PC-3 (cell line): Measurements from ENCODE around the gene SYNGR2. TPM values are rescaled to one million over a fixed set of nuclear protein-coding genes. Genes with fewer than 3 reads are reported as not detected.

Source experiments
- ATAC-seq: fragments of 200-7000 bp; cut with Tn5 transposase; 2 replicates; pipeline ENCODE4 v1.9.1; 2020; ENCODE audit warnings: mild to moderate bottlenecking, moderate library complexity
- BruUV-seq: library from RNA; stranded (reverse); fragments of 400-500 nt; replicated peaks from 2 replicates; lab custom pipeline; 2021; lab: Mats Ljungman, UMichigan
- CTCF ChIA-PET: fragments of 300-600 bp; sonication (Branson Sonifier 250); formaldehyde crosslinking; loops from one replicate; lab custom pipeline; 2022; ENCODE audit warnings: antibody characterized with exemption; lab: Charles Lee
- POLR2A ChIA-PET: fragments of 300-600 bp; sonication (Branson Sonifier 250); formaldehyde crosslinking; loops from one replicate; lab custom pipeline; 2022; ENCODE audit warnings: antibody characterized with exemption; ENCODE audit not compliant: unreplicated experiment; lab: Charles Lee
- DNase-seq: peaks from one replicate; pipeline ENCODE4 v3.0.0-alpha.2; 2015
- H2AFZ ChIP-seq: fragments of 300-600 bp; sonication (generic); 2 replicates; pipeline ENCODE4 v1.6.0; 2016; ENCODE audit warnings: antibody characterized with exemption, low read length
- H3F3A ChIP-seq: fragments of 300-600 bp; sonication (generic); one replicate; pipeline ENCODE4 v1.6.0; 2017; ENCODE audit warnings: antibody characterized with exemption, low read length, control low read depth, mild to moderate bottlenecking; ENCODE audit not compliant: unreplicated experiment
- H3K27ac ChIP-seq: fragments of 300-600 bp; sonication (generic); 2 replicates; pipeline ENCODE4 v1.5.1; 2016; ENCODE audit warnings: mild to moderate bottlenecking, low read length
- H3K27me3 ChIP-seq: fragments of 300-600 bp; sonication (generic); 2 replicates; pipeline ENCODE4 v1.6.1; 2016; ENCODE audit warnings: low read length, mixed read lengths
- H3K36me3 ChIP-seq: fragments of 300-600 bp; sonication (generic); 2 replicates; pipeline ENCODE4 v1.6.1; 2016; ENCODE audit warnings: low read depth, mixed run types, low read length, mixed read lengths
- H3K4me1 ChIP-seq: fragments of 300-600 bp; sonication (generic); 2 replicates; pipeline ENCODE4 v1.5.1; 2016; ENCODE audit warnings: low read length; ENCODE audit not compliant: insufficient read depth
- H3K4me2 ChIP-seq: fragments of 300-600 bp; sonication (generic); 2 replicates; pipeline ENCODE4 v1.6.0; 2016; ENCODE audit warnings: low read length
- H3K4me3 ChIP-seq: fragments of 300-600 bp; sonication (generic); 2 replicates; pipeline ENCODE4 v1.5.1; 2016; ENCODE audit warnings: mild to moderate bottlenecking, low read length, mixed read lengths
- H3K79me2 ChIP-seq: fragments of 300-600 bp; sonication (generic); 2 replicates; pipeline ENCODE4 v1.6.1; 2017; ENCODE audit warnings: low read length, mixed read lengths
- H3K9ac ChIP-seq: fragments of 300-600 bp; sonication (generic); 2 replicates; pipeline ENCODE4 v1.6.0; 2016; ENCODE audit warnings: mild to moderate bottlenecking, low read length
- H3K9me2 ChIP-seq: fragments of 300-600 bp; sonication (generic); replicated peaks from 2 replicates; pipeline ENCODE4 v1.6.1; 2016; ENCODE audit warnings: mixed run types, low read length, mixed read lengths
- H3K9me3 ChIP-seq: fragments of 300-600 bp; sonication (generic); 2 replicates; pipeline ENCODE4 v1.6.1; 2016; ENCODE audit warnings: low read length, mixed read lengths
- H4K20me1 ChIP-seq: fragments of 300-600 bp; sonication (generic); 2 replicates; pipeline ENCODE4 v1.6.1; 2016; ENCODE audit warnings: low read length, mixed read lengths
- CTCF ChIP-seq: fragments of 300-600 bp; sonication (generic); conservative IDR thresholded peaks from 2 replicates; pipeline ENCODE4 v1.5.1; 2017; ENCODE audit warnings: antibody characterized with exemption, low read depth, mild to moderate bottlenecking, low read length
- EZH2 ChIP-seq: fragments of 300-600 bp; sonication (generic); IDR thresholded peaks from one replicate; pipeline ENCODE4 v1.6.1; 2017; ENCODE audit warnings: antibody characterized with exemption, mild to moderate bottlenecking, low read length; ENCODE audit not compliant: unreplicated experiment
- EZH2phosphoT487 ChIP-seq: fragments of 300-600 bp; sonication (generic); IDR thresholded peaks from 2 replicates; pipeline ENCODE4 v1.6.1; 2018; ENCODE audit warnings: mild to moderate bottlenecking, antibody characterized with exemption, low read length, borderline replicate concordance
- intact Hi-C: fragments of 100-400 bp; cut with micrococcal nuclease; formaldehyde crosslinking; loops from 2 replicates; pipeline ENCODE4 v1.9.0; 2023
- total RNA-seq: library from RNA; depleted of rRNA; stranded (reverse); fragments of >200 nt; gene quantifications from 2 replicates; pipeline ENCODE4 v1.2.3, GENCODE V29; 2014

SYNGR2 gene
- total RNA-seq, 1 experiment from 2014 or later = 213 TPM

- H3F3A ChIP-seq = peaks cover 7% of the 10 kb centered on the region
- no peaks in the 10 kb centered on the region for H3K9me2 ChIP-seq
- H3K79me2 ChIP-seq = peaks cover 13% of the 10 kb centered on the region
- ChIA-PET CTCF (interaction anchor here (0.5 kb wide), 1 partner anchor 115 kb away, joined by 3 read pairs; no protein-coding TSS in a partner anchor), POLR2A (no interaction called here)
- no TSS peak for BruUV-seq
- no peak overlapping the region for H3K4me3 ChIP-seq
- intact Hi-C loops = no loop called here
- H3K27ac ChIP-seq = no peak overlapping the region
- no peaks in the 10 kb centered on the region for H4K20me1 ChIP-seq
- no peak for DNase-seq
- peaks cover 22% of the 10 kb centered on the region for H3K36me3 ChIP-seq
- no peaks in the 10 kb centered on the region for H3K27me3 ChIP-seq
- H2AFZ ChIP-seq = no peak overlapping the region
- no peak overlapping the region for H3K4me2 ChIP-seq
- no peak for TF ChIP-seq EZH2phosphoT487
- TF ChIP-seq CTCF = no peak
- TF ChIP-seq EZH2 = no peak
- no peak overlapping the region for H3K9ac ChIP-seq
- peaks cover 18% of the 10 kb centered on the region for H3K4me1 ChIP-seq
- no peaks in the 10 kb centered on the region for H3K9me3 ChIP-seq
- ATAC-seq = no peak
Measured at GRCh38 chr17:78202666-78203065, 34.3 kb downstream of the SYNGR2 start.

GRCh38 chr17:78204387-78205123 is 36.2 kb downstream of the SYNGR2 start:
- TF ChIP-seq CTCF = no peak
- no peak for TF ChIP-seq EZH2
- no peak for TF ChIP-seq EZH2phosphoT487
- Histone ChIP-seq H3K27me3 (no peaks in the 10 kb centered on the region), H2AFZ (no peak overlapping the region), H3K27ac (no peak overlapping the region), H3K4me3 (no peak overlapping the region), H3K9ac (no peak overlapping the region), H3K4me1 (peaks cover 3% of the 10 kb centered on the region), H3K79me2 (peaks cover 12% of the 10 kb centered on the region), H3K4me2 (no peak overlapping the region), H3K9me3 (no peaks in the 10 kb centered on the region), H3K9me2 (no peaks in the 10 kb centered on the region), H4K20me1 (no peaks in the 10 kb centered on the region), H3K36me3 (peaks cover 16% of the 10 kb centered on the region; the same call in 1 of the 2 replicates), H3F3A (no peaks in the 10 kb centered on the region)
- DNase-seq (no peak), ATAC-seq (no peak; the same call in 1 of the 2 replicates)
- ChIA-PET CTCF (no interaction called here), POLR2A (no interaction called here)
- intact Hi-C loops = no loop called here
- BruUV-seq = no TSS peak
